ENCODE measurements around the gene NIM1K. TPM values are rescaled to one million over a fixed set of nuclear protein-coding genes. Genes with fewer than 3 reads are reported as not detected.

The NIM1K gene
- total RNA-seq, 4 donors from 2014 or later: not detected

DNA sequence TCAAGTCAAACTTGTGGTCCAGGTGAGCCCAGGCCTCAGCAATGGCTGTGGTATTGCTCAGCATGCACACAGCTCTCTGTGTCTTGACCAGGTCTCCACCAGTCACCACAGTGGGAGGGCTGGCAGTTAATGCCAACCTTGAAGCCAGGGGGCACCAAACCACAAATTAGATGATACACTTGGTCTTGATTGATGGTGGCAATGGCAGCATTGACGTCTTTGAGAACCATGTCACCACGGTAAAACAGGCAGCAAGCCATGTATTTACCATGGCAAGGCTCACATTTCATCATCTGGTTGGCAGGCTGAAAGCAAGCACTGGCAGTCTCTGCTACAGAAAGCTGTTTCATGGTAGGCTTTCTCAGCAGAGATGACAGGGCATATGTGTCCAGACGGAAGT is 40.0 kb downstream of the NIM1K start:
- Histone ChIP-seq H3K9me3 (no peaks in the 10 kb centered on the region), H3K4me1 (no peaks in the 10 kb centered on the region), H3K4me3 (no peak overlapping the region), H3K27me3 (no peaks in the 10 kb centered on the region), H3K36me3 (no peaks in the 10 kb centered on the region), H3K27ac (no peak overlapping the region)
- DNase-seq: no peak
- TF ChIP-seq POLR2A (IDR thresholded peaks at IDR 0.05): no peak
- TF ChIP-seq, protein P1, sequence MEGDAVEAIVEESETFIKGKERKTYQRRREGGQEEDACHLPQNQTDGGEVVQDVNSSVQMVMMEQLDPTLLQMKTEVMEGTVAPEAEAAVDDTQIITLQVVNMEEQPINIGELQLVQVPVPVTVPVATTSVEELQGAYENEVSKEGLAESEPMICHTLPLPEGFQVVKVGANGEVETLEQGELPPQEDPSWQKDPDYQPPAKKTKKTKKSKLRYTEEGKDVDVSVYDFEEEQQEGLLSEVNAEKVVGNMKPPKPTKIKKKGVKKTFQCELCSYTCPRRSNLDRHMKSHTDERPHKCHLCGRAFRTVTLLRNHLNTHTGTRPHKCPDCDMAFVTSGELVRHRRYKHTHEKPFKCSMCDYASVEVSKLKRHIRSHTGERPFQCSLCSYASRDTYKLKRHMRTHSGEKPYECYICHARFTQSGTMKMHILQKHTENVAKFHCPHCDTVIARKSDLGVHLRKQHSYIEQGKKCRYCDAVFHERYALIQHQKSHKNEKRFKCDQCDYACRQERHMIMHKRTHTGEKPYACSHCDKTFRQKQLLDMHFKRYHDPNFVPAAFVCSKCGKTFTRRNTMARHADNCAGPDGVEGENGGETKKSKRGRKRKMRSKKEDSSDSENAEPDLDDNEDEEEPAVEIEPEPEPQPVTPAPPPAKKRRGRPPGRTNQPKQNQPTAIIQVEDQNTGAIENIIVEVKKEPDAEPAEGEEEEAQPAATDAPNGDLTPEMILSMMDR (IDR thresholded peaks at IDR 0.05): peak in 1 of 6 experiments; percentile 8

DNA sequence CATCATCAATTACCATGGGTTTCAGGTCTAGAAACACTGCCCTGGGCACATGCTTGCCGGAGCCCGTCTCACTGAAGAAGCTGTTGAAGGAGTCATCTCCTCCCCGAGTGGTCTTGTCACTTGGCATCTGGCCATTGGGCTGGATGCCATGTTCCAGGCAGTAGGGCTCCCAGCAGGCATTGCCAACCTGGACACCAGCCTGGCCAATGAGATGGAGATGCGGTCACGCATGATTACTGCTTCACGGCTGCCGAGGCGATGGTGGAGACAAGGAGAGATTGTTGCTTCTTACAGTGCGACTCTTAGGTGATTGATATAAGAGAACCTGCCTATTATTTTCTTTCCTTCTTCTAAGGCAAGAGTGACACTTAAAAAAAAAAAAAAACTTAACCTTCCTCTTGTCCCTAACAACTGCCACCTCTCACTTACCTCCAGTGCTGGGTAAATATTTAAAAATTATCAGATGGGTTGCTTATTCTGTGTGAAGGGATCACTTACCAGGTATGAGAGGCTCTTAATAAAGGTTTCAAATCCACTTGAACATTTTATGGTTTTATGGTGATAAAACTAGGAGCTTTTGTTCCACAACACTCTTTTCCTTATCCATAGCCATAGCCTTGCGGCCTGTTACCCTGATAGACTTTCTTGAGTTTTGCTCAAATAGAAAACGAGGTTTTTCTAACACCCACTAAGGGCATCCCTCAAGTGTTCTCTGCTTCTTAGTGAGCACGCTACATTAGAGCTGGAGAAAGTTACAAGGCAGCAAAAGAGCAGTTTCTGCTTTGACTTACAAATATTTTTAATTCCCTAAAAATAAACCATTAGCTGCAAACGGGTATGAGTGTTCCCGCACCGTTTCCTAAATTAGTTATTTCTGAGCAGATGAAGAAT is 41.2 kb downstream of the NIM1K start:
- Histone ChIP-seq H3K27ac (no peak overlapping the region), H3K4me3 (no peak overlapping the region), H3K36me3 (no peaks in the 10 kb centered on the region), H3K27me3 (no peaks in the 10 kb centered on the region), H3K9me3 (no peaks in the 10 kb centered on the region), H3K4me1 (no peaks in the 10 kb centered on the region)
- DNase-seq: no peak
- TF ChIP-seq, protein P1 (IDR thresholded peaks at IDR 0.05): no peak
- TF ChIP-seq POLR2A (IDR thresholded peaks at IDR 0.05): no peak

DNA sequence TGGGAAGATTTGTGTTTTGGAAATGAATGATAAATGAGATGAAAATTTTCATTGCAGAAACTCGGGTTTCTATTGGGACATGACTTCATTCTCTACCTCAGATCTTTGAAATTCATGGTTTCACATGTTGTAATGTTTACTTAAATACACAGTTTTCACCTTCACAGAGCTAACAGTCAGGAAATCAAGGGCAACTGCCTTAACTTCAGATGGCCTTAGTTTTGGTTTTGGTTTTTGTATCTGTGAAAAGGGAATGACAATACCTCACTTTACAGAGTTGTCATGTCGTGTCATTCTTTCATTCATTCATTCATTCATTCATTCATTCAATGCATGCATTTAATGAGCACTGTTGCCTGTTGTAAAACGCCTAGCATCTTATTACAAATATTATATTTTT is 41.9 kb downstream of the NIM1K start:
- Histone ChIP-seq H3K27ac (no peak overlapping the region), H3K4me3 (no peak overlapping the region), H3K9me3 (no peaks in the 10 kb centered on the region), H3K27me3 (no peaks in the 10 kb centered on the region), H3K4me1 (no peaks in the 10 kb centered on the region), H3K36me3 (no peaks in the 10 kb centered on the region)
- DNase-seq: no peak
- TF ChIP-seq, protein P1 (IDR thresholded peaks at IDR 0.05): no peak
- no peak for TF ChIP-seq POLR2A (IDR thresholded peaks at IDR 0.05)

DNA sequence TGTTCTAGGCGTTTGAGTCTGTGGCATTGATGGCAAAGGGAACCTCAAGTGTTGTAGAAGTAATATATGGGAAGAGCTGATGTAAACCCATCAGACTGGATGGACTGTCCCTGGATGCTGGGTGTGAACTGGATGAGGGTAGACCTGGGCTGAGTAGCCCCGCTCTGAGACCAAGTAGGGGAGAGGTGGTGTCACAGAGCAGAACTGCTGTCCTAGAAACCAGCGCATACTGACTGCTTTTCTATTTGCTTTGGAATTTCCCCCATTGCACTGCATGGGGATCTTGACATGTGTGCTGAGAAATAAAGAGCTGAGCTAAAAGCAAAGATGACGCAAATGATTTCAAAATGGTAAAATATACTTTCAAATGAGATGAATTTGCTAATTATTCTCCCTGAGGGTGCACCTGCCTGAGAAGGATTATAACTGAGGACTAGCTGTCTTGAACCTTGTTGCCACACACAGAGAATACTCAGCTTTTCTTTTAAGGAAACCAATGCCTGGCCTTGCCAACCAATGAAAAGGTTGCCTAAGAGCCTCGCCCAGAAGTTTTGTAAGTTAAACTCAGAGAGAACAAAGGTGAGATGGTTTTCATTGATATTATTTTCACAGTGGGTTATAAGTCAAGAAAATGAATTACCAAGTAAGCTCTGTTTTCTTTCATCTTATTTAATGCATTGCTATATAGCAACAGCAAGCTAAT is 44.8 kb downstream of the NIM1K start:
- Histone ChIP-seq H3K9me3 (no peaks in the 10 kb centered on the region), H3K4me3 (no peak overlapping the region), H3K27me3 (no peaks in the 10 kb centered on the region), H3K27ac (no peak overlapping the region), H3K4me1 (no peaks in the 10 kb centered on the region), H3K36me3 (no peaks in the 10 kb centered on the region)
- DNase-seq: no peak
- TF ChIP-seq, protein P1 (IDR thresholded peaks at IDR 0.05): no peak
- TF ChIP-seq POLR2A (IDR thresholded peaks at IDR 0.05): no peak

DNA sequence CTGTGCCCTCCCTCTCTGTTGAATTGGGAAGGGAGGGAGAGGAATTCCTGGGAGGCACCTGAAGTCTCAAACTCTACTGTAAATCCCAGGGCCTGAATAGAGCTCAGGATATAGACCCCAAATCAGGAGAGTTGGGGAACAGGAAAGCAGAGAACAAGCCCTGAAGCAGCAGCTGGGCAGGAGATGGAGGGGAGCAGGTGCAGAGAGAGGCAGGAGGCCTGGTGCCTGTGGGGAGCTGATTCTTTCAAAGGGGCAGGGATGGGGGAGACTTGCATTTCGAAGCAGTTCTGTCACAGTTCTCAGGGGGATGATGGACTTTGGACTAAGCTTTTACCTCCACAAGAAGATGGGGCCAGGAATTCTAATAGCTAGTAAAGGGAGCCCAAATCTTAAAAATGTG is 50.2 kb downstream of the NIM1K start:
- no peak for DNase-seq
- TF ChIP-seq POLR2A (IDR thresholded peaks at IDR 0.05): no peak
- TF ChIP-seq, protein P1 (IDR thresholded peaks at IDR 0.05): no peak
- Histone ChIP-seq H3K27ac (no peak overlapping the region), H3K4me3 (no peak overlapping the region), H3K9me3 (no peaks in the 10 kb centered on the region), H3K27me3 (no peaks in the 10 kb centered on the region), H3K4me1 (no peaks in the 10 kb centered on the region), H3K36me3 (no peaks in the 10 kb centered on the region)

Measured in Peyer's patch (tissue), 4 donors.